ENCODE data around the gene MYL12B.

The MYL12B gene

DNA sequence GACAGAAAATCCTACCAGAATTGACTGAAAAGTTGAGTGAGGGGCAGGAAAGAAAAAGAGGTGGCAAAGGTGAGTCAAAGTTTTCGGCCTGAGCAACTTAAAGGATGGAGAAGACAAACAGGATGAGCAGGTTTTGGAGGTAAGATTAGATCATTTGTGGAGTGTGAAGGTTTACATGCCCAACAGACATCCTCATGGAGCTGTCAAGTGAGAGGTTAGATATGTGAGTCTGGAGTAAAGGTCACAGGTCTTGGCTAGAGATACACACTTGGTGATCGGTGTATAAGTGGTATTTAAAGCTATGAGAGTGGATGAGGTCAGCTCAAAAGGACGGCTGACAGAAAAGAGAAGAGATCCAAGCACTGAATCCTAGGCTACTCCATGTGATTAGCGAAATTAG lies 25.5 kb upstream of the MYL12B start:
- DNase-seq = no peak

DNA sequence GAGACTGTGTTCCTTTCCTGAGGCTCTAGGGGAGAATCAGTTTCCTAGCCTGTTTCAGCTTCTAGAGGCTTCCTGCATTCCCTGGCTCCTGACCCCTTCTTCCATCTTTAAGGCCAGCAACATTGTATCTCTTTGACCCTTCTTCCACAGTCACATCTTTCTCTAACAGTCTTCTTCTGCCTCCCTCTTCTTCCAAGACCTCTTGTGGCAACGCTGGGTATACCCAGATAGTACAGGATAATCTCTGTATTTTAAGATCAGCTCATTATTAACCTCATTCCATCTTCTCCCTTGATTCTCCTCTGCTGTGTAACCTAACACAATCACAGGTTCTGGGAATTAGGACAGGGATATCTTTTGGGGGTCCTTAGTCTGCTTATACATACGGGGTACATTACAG lies 23.2 kb upstream of the MYL12B start:
- no peak for DNase-seq

DNA sequence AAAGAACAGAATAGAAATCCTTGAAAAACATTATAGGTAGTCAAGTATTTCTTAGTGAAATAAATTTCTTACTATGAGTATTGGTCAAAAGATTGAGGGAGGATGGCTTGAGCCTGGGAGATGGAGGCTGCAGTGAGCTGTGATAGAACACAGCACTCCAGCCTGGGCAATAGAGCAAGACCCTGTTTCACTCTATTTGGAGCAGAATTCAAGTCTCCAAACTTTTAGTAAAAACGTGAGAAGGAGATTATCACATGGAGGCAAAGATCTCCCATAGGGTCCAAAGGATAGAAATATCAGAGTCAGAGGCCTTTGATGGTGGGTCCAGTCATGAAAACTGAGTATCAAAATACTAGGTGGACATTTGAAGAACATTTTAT lies 16.8 kb upstream of the MYL12B start:
- DNase-seq = no peak

DNA sequence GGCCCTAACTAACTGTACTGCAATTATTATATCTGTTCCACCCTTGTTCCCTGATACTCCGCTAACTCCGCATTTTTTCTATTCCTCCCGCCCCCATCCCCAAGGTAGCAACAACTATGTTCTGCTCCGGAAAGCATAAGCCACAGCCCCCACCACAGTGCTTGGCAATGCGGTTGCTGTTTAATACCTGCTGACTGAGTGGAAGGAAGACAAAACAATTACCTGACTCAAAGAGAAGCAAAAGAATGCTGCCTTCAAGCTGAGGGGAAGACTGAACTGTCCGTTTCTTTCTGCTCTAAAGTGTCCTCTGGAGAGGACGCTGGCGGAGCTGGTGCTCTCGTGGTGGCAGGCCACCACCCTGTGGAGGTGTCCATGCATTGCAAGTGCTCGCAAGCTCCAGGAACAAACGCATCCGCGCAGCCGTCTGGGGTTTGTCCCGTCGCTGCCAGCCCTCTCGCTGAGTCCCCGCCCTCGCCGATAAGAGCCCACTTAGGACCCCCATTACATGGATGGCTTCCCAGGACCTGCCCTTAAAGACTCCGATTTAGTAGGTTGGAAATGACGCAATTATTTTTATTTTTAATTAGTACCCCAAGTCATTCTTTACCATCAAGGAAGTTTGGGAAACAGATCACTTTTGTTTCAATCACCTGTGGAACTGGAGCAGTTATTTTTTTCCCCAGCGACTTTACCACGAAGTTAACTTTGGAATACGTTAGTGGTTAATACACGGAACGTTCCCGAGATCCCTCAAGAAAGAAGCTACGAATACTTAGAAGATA lies 15.9 kb upstream of the MYL12B start:
- peak; percentile 57 for DNase-seq

DNA sequence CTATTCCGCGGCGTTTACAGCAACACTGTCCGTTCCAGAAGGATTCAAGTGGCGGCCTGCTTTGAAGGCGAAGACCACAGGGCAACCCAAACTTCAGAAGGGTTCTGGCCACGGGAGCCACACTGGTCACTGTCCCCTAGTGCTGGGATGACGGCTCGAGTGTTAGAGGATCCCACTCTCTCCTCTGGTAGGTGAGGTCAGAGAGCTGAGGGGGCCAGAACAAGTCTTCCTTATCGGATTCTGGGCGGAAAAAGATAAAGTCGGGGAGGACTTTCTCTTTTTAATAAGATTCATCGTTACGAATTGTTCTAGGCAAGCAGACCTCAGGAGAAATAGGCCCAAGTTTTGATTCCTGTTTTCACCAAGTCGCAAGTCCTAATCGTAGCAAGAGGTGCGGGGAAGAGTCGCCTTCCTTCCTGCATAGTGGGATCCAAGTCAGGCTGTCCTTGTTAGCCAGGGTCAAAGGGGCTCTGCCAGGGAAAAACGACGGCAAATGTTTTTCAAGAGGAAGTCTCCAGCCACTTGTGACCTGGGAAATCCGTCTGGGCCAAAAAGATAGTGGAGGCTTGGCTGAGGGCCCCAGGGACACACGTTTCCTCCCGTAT lies 15.2 kb upstream of the MYL12B start:
- DNase-seq = peak; percentile 43

DNA sequence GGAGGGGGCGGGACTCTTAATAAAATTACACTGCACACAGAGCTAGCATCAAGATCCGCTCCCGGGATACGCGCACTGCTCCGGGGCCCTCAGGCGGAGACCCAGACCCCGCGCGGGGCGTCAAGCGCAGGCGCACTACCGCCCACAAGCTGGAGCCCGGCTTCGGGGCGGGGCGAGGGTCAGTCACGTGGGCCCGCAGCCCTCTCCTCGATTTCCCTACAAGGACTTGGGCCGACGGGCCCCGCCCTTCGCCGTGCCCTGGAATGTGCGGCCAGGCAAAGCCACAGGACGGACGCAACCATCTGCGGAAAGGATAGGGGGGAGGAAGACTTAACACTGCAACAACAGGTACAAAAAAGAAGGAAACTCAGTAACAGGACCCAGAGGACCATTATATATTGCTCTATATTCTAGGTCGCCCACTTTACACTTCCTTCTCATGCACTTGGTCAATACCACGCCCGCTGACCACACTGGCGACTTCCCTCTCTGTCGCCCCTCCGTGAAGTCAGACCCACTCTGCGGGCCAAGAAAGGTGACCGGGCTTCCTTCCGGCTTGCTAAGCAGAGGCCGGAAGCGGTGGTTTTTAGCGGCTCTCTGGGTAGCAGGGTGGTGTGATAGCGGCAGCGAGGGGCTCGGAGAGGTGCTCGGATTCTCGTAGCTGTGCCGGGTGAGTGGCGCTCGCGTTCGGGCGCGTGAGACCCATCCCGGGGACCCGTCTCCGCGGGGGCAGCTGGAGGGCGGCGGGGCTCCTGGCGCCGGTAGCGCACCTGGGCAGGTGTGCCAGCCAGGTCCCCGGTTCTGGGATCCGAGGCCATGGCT lies 14.5 kb upstream of the MYL12B start, which contains the start of gene MYL12A:
TSS of gene MYL12A (plus strand) at position 562 of the 822 bp plus-strand sequence. CDS start 5,447 bp downstream, outside the sequence.
- peak; percentile 86 for DNase-seq

DNA sequence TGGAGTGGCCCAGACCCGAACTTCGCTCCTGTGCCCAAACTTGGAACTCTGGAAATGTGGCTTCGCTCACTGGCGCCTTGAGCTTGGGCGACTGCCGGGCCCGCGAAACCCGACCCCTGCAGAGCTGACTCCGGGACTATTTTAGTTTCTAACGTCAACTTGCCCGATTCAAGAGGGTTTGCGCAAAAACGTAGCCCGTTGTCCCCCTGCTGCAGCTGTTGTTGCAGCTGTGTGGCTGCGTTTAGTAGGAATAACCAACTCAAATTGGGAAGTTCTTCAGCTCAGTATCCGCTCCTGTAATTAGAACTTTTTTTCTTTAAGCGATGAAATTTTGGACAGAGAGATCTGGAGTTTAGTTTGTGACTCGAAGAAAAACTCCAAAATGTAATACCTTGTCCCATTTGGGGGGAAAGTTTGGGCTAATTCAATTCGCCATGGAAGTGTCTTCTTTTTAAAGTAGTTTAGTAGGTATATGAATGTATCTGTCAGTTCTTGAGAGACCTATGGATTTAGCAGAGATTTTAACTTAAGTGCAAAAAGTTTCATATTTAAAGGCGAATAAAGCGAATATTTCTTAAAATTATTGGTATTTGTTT lies 13.8 kb upstream of the MYL12B start:
- DNase-seq = no peak

DNA sequence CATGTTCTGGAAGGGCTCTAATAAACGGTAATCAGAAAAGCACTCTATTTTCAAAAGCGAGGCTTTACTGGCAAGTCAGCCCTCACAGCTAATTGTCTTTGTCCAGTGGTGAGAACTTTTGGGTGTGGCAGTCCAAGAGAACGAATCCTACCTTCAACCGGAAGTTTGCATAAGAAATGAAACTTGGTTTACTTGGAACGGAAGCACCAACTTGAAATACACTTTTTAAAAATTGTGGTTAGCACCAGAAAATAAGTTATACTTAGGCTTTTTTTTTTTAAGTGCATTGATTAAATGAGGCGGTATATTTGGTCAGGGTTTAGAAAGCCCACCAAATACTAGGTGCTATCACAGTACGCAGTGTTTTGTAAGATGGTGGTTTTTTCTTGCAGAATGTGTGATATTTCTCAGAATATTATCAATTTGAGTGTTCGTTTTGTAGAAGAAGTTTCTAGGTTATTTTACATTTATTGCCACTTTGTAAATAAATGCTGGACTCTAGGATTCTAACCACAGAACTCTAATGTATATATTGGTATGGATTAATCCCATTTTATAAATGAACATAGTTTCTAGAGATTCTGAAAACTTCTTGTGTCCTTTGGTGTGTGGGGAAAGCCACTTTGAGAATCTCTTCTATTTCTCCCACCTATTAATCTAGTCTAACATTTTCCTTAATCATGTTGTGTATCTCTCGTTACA lies 13.1 kb upstream of the MYL12B start:
- no peak for DNase-seq

DNA sequence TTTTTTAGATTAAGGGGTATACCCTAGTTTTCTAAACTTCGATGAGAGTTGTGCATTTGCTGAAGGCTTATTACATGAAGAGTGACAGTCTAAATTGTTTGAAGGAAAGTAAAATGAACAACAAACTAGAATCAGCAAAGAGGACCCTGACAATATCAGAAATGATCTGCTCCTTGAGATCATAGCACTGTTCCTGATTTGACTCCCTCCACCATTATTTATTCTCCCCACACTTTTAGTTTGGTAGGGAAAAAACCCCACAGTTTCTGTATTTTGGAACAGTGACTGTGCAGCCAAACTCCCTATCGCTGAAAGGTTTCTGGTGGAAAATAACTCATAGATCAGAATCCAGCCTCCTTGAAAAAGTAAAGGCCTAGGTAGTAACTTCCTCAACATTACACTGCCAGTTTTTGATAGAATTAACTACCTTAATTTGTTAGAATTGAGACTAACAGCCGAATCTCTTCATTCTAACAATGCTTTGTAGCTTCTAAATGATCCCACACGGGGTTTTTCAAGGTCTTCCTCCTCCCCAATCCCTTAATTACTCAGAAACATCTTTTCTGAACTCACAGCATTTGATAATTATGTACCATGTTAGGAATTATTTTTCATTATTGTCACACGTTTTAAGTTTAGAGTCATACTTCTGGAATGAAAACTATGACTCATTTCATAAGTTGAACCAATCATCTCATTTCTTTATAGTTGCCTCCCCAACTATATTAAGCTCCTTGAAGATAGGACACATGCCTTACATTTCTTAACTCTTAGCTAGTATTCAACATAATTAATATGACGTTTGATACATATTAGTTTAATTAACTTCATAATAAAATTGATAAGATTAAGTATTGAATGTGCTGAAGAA lies 11.5 kb upstream of the MYL12B start:
- DNase-seq = no peak

DNA sequence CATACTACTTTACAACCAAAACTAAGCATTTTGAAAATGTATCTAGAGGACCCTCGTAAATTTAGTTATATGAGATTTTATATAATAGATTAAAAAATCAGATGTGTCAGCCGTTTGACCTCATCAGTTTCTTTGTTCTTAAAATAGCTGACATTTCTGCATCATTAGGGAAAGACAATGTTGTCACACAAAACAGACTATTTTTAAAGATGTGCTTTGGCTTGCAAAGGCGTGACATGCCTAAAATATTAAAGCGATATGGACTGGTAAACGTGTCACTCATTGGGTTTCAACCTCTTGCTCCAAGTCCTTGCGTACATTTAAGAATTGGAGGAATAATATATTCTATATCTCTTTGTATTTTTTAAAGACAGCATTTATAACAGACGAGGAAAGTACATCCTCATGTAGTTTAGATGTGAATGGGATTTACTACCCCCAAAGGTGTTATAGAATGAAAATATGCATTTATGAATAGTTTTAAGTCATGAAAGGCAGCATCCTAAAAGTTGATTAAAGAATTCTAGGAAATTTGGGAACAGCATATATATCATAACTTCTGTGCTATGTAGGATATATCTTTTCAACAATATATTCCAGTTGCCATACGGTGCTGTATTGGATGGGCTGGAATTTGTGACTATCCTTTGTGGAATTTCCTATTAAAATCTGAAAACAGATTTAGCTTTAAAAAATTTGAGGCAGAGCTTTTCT lies 10.5 kb upstream of the MYL12B start:
- no peak for DNase-seq

DNA sequence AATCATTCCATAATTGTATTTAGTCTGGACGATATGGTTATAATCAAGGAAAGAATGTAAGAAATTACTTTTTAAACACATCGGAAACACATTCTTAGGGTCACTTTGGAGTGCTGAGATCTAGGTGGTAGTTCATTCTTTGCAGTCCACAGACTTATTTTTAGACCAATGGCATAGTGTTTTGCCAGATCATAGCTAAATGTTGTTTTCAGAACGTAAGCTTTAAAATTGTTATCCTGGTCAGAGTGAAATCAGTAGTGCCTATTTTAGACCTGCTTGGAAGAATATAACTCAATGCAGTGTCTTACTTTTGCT lies 10.0 kb upstream of the MYL12B start:
- no peak for DNase-seq

DNA sequence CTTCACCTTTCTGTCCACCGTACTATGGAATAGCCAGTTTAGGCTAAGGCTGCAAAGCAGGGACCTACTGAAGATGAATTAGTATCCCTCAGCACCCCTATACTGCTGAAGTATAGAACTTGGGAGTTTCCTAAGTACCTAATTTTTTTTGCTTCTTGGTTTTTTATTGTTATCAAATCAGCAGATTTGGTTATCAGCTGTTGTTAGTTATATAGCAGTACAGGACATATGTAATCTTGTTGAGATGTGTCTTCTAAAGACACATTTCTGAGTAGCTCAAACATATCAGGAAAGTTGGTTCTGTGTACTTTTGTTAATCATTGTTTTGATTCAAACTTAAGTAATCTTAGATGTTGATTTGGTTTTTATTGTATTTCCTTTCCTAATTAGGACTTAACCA lies 9.1 kb upstream of the MYL12B start:
- DNase-seq = no peak

DNA sequence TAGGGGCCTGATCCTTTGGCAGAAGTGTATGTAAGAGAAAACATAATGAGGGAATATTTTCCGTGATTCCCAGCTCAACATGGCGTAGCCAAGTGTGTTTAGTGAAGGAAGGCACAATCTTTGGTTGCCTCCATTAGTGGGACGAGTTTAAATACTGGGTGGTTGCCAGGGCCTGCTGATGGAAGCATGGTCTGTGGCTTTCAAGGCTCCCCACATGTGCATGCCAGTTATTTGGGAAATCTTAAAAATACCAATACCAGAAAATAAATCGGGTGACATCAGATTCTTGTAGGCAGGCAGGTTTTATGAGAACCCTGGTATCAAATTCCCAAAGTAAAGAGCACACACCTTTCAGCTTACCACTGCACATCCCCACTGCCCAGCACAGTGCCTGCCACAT lies 7.2 kb upstream of the MYL12B start:
- no peak for DNase-seq

DNA sequence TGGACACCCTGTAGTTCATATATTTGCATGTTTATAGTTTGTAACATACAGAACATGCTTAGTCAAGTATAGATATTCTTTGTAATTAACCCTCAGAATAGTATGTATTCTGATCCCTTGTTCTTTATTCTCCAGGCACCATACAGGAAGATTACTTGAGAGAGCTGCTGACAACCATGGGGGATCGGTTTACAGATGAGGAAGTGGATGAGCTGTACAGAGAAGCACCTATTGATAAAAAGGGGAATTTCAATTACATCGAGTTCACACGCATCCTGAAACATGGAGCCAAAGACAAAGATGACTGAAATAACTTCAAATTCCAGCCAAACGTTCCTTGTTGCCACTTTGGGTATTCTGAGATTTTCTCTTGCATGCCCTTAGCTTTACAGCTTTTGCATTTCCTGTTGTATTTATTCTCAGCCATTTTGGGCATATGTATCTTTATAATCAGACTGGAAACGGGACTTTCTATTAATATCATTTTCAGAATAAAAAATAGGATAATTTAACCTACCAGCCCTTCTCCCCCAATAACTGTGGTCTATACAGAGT lies 6.2 kb upstream of the MYL12B start:
- DNase-seq = no peak

DNA sequence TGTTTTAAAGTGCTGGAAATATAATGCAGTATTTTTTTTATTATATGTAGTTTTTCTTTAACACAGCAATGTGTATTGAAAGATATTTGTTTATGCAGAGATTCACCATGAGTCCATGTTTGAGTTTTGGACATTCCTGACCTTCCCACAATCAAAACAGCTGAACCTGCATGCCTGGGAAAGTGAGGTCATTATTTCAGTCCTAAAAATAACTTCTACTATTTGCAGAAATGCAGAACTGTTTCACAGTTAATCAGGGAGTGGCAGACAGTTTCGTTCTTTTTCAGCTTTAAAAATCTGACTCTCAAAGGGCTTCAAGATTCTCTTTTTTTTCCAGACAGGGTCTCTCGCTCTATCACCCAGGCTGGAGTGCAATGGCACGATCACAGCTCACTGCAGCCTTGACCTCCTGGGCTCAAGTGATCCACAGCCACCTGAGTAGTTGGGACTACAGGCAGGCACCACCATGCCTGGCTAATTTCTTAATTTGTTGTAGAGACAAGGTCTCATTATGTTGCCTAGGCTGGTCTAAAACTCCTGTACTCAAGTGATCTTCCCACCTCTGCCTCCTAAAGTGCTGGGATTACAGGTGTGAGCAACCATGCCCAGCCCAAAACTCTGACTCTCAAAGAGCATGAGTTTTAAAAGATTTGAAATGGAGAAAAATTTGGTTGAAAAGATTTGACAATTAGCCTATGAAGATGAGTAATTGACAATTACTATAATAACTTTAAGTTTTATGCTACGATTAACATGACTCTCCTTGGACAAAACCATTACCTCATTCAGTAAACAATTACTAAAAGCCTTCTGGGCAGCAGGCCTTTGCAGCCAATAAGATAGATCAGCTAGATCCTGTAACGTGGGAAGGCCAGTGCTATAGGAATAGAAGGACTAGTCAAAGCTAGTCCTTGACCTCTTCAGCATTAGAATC lies 5.0 kb upstream of the MYL12B start:
- DNase-seq = no peak

DNA sequence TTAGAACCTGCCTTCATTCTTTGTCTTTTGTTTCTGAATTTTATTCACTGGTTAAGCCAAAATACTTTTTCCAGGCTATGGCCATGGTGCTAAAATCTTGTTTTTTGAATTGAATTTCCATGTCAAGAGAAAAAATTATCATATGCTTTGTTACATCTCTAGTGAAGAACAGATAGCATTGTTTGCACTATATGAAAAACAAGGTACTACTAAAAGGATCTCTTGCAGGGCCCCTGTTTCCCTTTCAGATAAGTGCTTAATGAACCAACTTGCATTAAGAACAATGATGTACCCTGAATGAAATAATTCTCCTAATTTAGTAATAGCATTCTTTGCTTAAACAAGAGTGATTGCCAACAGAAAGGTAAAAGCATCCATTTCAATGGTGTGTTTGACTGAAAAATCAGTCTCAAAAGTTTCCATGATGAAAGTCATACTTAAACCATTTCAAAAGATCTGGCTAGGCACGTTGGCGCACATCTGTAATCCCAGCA lies 4.3 kb upstream of the MYL12B start:
- no peak for DNase-seq

DNA sequence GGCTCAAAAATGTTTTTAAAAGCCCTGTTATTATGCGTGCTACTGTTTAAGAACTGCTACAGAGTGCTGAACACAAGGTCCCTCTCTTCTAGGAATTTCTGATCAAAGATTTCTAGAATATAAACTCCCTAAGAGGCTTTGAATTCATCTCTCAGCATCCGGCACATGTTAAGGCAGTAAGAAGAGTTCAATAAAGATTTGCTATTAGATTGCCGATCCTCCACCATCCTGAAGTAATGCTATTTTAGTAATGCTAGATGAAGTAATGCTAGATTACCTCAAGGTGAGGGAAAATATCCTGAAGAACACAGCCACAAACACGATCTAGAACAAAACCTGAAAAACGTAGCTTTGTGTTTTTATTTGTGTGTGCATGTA lies 949 bp upstream of the MYL12B start:
- DNase-seq = no peak

DNA sequence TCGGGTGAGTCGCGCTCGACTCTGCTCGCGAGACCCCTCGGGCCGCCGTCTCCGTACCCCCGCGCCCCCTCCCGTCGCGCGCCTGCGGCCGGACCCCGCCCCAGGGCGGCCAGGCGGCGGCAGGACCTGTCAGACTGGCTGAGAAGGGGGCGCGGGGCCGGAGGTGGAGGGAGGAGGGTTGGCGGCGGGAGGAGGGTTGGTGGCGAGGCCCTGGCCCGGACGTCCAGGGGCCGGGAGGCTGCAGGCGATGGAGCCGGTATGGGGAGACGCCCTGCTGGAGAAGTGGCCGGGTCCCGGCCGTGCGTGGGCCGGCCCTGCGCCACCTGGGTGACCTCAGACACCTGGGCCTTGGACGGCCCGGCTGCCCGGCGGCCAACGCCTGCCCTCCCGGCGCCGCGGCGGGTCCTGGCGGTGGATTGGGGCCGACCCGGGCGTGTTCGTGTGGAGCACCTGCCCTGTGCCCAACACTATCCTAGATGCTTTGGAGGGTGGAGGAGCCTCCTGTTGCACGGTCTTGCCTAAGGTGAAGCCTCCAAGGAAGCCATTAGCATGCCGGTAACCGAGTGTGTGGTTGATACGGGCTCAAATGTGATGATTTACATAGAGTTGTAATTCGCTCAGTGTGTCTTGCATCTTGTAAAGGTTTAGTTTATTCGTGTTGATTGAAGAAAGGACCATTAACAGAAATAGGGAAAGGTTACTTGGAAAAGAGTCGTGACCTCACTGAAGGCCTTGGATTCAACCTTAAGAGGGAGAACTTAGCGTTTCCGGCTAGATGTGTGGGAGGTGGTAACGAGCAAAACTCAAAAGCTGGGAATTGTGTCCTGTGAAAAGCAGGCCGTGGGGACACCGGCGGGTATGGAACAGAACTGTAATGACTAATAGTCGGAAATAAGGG lies 550 bp downstream of the MYL12B start:
- DNase-seq = no peak
